ENCODE results near the gene CEP85L. TPM values are rescaled to one million over a fixed set of nuclear protein-coding genes. Genes with fewer than 3 reads are reported as not detected.

The CEP85L gene
- total and polyA plus RNA-seq, 10 of the 15 experiments (the other 5 are each of a cell fraction or from before 2014, with no cell fraction given): 1.8 to 10.9 (median 7.1) TPM

DNA sequence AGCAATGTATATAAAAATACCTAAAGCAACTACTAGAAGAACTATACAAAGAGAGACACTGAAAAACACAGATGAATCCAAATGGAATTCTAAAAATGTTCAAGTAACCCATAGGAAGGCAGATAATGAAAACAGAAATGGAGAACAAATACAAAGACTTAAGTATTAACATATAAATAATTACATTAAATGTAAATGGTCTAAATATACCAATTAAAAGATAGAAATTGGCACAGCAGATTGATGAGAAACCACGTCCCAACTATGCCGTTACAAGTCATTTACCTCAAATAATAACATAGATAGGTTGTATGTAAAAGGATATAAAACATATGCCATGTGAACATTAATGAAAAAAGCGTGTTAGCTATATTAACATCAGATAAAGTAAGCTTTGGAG, 40.1 kb downstream of the CEP85L start:
- Histone ChIP-seq H3K4me1 (ENCODE audit: control insufficient read depth, insufficient read depth, low read length) (no peaks in the 10 kb centered on the region; the same call in 1 of the 2 replicates), H3K9me3 (replicated peaks; ENCODE audit: control insufficient read depth, insufficient read depth, low read length) (no peaks in the 10 kb centered on the region; the same call in 1 of the 3 replicates), H3K79me2 (ENCODE audit: control insufficient read depth, insufficient read depth, low read length) (no peaks in the 10 kb centered on the region; the same call in 1 of the 2 replicates), H3K9ac (ENCODE audit: control insufficient read depth, insufficient read depth, low read length) (no peak overlapping the region), H3K4me3 (no peak overlapping the region), H3K27ac (ENCODE audit: control insufficient read depth, insufficient read depth) (no peak overlapping the region), H3K36me3 (ENCODE audit: control insufficient read depth in 2 of 2, insufficient read depth in 2 of 2, low read length in 1 of 2) (no peaks in the 10 kb centered on the region), H3K4me2 (ENCODE audit: control insufficient read depth, insufficient read depth) (no peak overlapping the region), H3K27me3 (replicated peaks in 1 of 2; ENCODE audit: control insufficient read depth in 2 of 2, insufficient read depth in 2 of 2, low read length in 1 of 2) (no peaks in the 10 kb centered on the region), H2AFZ (ENCODE audit: control insufficient read depth, low read depth, low read length) (no peak overlapping the region), H4K20me1 (ENCODE audit: control insufficient read depth, insufficient read depth) (no peaks in the 10 kb centered on the region)
- FAIRE-seq (no peak), DNase-seq (ENCODE audit: low read depth, low spot score) (no peak), ATAC-seq (no peak)
- ChIA-PET SMC1A (ENCODE audit: uncharacterized antibody, unreplicated experiment) (no interaction called here), POLR2A (no interaction called here), RAD21 (ENCODE audit: unreplicated experiment) (no interaction called here), CTCF (interaction anchor here (1.6 kb wide), 1 partner anchor 10 kb away, joined by 5 read pairs; no protein-coding TSS in a partner anchor)
- in situ Hi-C loops (cut with MboI) (no loop called here), intact Hi-C loops (cut with micrococcal nuclease; ENCODE audit: unreplicated experiment) (no loop called here)
- no TSS peak for BruUV-seq (replicated peaks)
- TF ChIP-seq RAD21 (IDR thresholded peaks at IDR 0.05; ENCODE audit: insufficient read depth, low read depth, low read length) (no peak), ZZZ3 (IDR thresholded peaks at IDR 0.05; ENCODE audit: control insufficient read depth, insufficient read length, low read depth) (no peak), NR2C1 (IDR thresholded peaks at IDR 0.05) (no peak), MYB (IDR thresholded peaks at IDR 0.05; ENCODE audit: borderline replicate concordance, low read depth, low read length) (no peak), BHLHE40 (IDR thresholded peaks at IDR 0.05; ENCODE audit: borderline replicate concordance in 1 of 2, low read depth in 2 of 2, low read length in 1 of 2) (no peak), ATF7 (IDR thresholded peaks at IDR 0.05; ENCODE audit: low read depth) (no peak), ZNF384 (IDR thresholded peaks at IDR 0.05; ENCODE audit: borderline replicate concordance, low read depth, low read length) (no peak), RUNX3 (IDR thresholded peaks at IDR 0.05; ENCODE audit: low read length) (no peak), SMAD1 (IDR thresholded peaks at IDR 0.05; ENCODE audit: low read depth, partially characterized antibody) (no peak), SP1 (IDR thresholded peaks at IDR 0.05; ENCODE audit: low read depth, low read length) (no peak), SMAD5 (IDR thresholded peaks at IDR 0.05; ENCODE audit: low read depth) (no peak), CREM (IDR thresholded peaks at IDR 0.05; ENCODE audit: low read depth) (no peak)
- TF ChIP-seq, protein P1, sequence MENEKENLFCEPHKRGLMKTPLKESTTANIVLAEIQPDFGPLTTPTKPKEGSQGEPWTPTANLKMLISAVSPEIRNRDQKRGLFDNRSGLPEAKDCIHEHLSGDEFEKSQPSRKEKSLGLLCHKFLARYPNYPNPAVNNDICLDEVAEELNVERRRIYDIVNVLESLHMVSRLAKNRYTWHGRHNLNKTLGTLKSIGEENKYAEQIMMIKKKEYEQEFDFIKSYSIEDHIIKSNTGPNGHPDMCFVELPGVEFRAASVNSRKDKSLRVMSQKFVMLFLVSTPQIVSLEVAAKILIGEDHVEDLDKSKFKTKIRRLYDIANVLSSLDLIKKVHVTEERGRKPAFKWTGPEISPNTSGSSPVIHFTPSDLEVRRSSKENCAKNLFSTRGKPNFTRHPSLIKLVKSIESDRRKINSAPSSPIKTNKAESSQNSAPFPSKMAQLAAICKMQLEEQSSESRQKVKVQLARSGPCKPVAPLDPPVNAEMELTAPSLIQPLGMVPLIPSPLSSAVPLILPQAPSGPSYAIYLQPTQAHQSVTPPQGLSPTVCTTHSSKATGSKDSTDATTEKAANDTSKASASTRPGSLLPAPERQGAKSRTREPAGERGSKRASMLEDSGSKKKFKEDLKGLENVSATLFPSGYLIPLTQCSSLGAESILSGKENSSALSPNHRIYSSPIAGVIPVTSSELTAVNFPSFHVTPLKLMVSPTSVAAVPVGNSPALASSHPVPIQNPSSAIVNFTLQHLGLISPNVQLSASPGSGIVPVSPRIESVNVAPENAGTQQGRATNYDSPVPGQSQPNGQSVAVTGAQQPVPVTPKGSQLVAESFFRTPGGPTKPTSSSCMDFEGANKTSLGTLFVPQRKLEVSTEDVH (IDR thresholded peaks at IDR 0.05; ENCODE audit: low read depth, partially characterized antibody): no peak
- 97% methylated on average over 3 of the region's 3 CpGs for WGBS (ENCODE audit: insufficient coverage, insufficient replicate concordance, low lambda C conversion rate, missing lambda C conversion rate)

Measured in GM12878 (cell line).